ENCODE results near the gene AASDH.

AASDH gene

GRCh38 chr4:56320293-56320692 is 67.0 kb downstream of the AASDH start:
- no peak for TF ChIP-seq CTCF (IDR thresholded peaks at IDR 0.05; ENCODE audit: insufficient read depth, low read depth, low read length, missing control alignments)
- H3K4me3 ChIP-seq (ENCODE audit: low read length) = no peak overlapping the region
- DNase-seq (ENCODE audit: low read depth) = peak; percentile 63

- no peak overlapping the region for H3K4me3 ChIP-seq (ENCODE audit: low read length)
- no peak for DNase-seq (ENCODE audit: low read depth)
- TF ChIP-seq CTCF (IDR thresholded peaks at IDR 0.05; ENCODE audit: insufficient read depth, low read depth, low read length, missing control alignments) = no peak
Measured at GRCh38 chr4:56318555-56318954, 68.7 kb downstream of the AASDH start.

- no peak for TF ChIP-seq CTCF (IDR thresholded peaks at IDR 0.05; ENCODE audit: insufficient read depth, low read depth, low read length, missing control alignments)
- no peak for DNase-seq (ENCODE audit: low read depth)
- no peak overlapping the region for H3K4me3 ChIP-seq (ENCODE audit: low read length)
Measured at GRCh38 chr4:56317749-56318148, 69.5 kb downstream of the AASDH start.

GRCh38 chr4:56316011-56316650 is 71.2 kb downstream of the AASDH start:
- no peak for DNase-seq (ENCODE audit: low read depth)
- TF ChIP-seq CTCF (IDR thresholded peaks at IDR 0.05; ENCODE audit: insufficient read depth, low read depth, low read length, missing control alignments) = no peak
- no peak overlapping the region for H3K4me3 ChIP-seq (ENCODE audit: low read length)

- TF ChIP-seq CTCF (IDR thresholded peaks at IDR 0.05; ENCODE audit: insufficient read depth, low read depth, low read length, missing control alignments) = no peak
- DNase-seq (ENCODE audit: low read depth) = no peak
- no peak overlapping the region for H3K4me3 ChIP-seq (ENCODE audit: low read length)
Measured at GRCh38 chr4:56315543-56315942, 71.7 kb downstream of the AASDH start.

- TF ChIP-seq CTCF (IDR thresholded peaks at IDR 0.05; ENCODE audit: insufficient read depth, low read depth, low read length, missing control alignments) = no peak
- no peak overlapping the region for H3K4me3 ChIP-seq (ENCODE audit: low read length)
- no peak for DNase-seq (ENCODE audit: low read depth)
Measured at GRCh38 chr4:56315041-56315440, 72.2 kb downstream of the AASDH start.

- no peak overlapping the region for H3K4me3 ChIP-seq (ENCODE audit: low read length)
- TF ChIP-seq CTCF (IDR thresholded peaks at IDR 0.05; ENCODE audit: insufficient read depth, low read depth, low read length, missing control alignments) = no peak
- no peak for DNase-seq (ENCODE audit: low read depth)
Measured at GRCh38 chr4:56314207-56314915, 72.9 kb downstream of the AASDH start.

Data from epithelial cell of esophagus (primary cell).